Stimulated activated CD4-positive, alpha-beta T cell treated with anti-CD3 and anti-CD28 coated beads, Interleukin-12 subunit alpha, Interleukin-12 subunit beta, amount 100 ng/mL, for 4 hours (primary cell): ENCODE data around the gene GABRD.

Experiments
- DNase-seq: peaks from one replicate; pipeline ENCODE4 v3.0.0-alpha.2; 2020

GABRD gene

GRCh38 chr1:2079396-2080085, 60.4 kb downstream of the GABRD start:
- no peak for DNase-seq

- no peak for DNase-seq
These were observed 61.0 kb downstream of the GABRD start for GRCh38 chr1:2080140-2080539.
